ENCODE results near the gene TAF1B. TPM values are rescaled to one million over a fixed set of nuclear protein-coding genes. Genes with fewer than 3 reads are reported as not detected.

Gene TAF1B
- total and polyA plus RNA-seq, 8 donors = 22.0 to 33.9 (median 28.2) TPM

GRCh38 chr2:9941196-9941995 is 98.1 kb downstream of the TAF1B start:
- peak; percentile 23 for ATAC-seq
- no peak for DNase-seq

GRCh38 chr2:9941996-9942390 is 98.7 kb downstream of the TAF1B start:
- H3K36me3 ChIP-seq = no peaks in the 10 kb centered on the region
- no peak overlapping the region for H3K4me3 ChIP-seq
- no peak overlapping the region for H3K27ac ChIP-seq
- intact Hi-C loops (cut with DNase I) = no loop called here
- DNase-seq (no peak), ATAC-seq (no peak)
- no peaks in the 10 kb centered on the region for H3K9me3 ChIP-seq
- no peak for TF ChIP-seq CTCF (IDR thresholded peaks at IDR 0.05)
- no peaks in the 10 kb centered on the region for H3K4me1 ChIP-seq
- peaks cover 0 to 31% of the 10 kb centered on the region in 2 donors for H3K27me3 ChIP-seq

More at GRCh38 chr2:9941196-9941995, 98.1 kb downstream of the TAF1B start:
- Histone ChIP-seq H3K27me3 (peaks cover 0 to 25% of the 10 kb centered on the region in 2 donors), H3K9me3 (no peaks in the 10 kb centered on the region), H3K27ac (peak overlapping the region in 1 of 2 donors; percentile 7), H3K4me3 (no peak overlapping the region), H3K4me1 (no peaks in the 10 kb centered on the region), H3K36me3 (no peaks in the 10 kb centered on the region)
- intact Hi-C loops (cut with DNase I) = no loop called here
- no peak for TF ChIP-seq CTCF (IDR thresholded peaks at IDR 0.05)

GRCh38 chr2:9944330-9944758 is 101.1 kb downstream of the TAF1B start:
- Histone ChIP-seq H3K36me3 (no peaks in the 10 kb centered on the region), H3K4me3 (no peak overlapping the region), H3K27ac (no peak overlapping the region), H3K27me3 (peaks cover 0 to 43% of the 10 kb centered on the region in 2 donors), H3K9me3 (no peaks in the 10 kb centered on the region), H3K4me1 (no peaks in the 10 kb centered on the region)
- ATAC-seq (peak; percentile 43), DNase-seq (no peak)
- TF ChIP-seq CTCF (IDR thresholded peaks at IDR 0.05) = no peak
- intact Hi-C loops (cut with DNase I) = no loop called here

- no peak for ATAC-seq
- intact Hi-C loops (cut with DNase I) = no loop called here
- TF ChIP-seq CTCF (IDR thresholded peaks at IDR 0.05) = no peak
- peaks cover 0 to 56% of the 10 kb centered on the region in 2 donors for H3K27me3 ChIP-seq
- H3K4me1 ChIP-seq = peaks cover 0 to 6% of the 10 kb centered on the region in 2 donors
- H3K27ac ChIP-seq = no peak overlapping the region
- H3K4me3 ChIP-seq = no peak overlapping the region
- no peaks in the 10 kb centered on the region for H3K36me3 ChIP-seq
- DNase-seq = no peak
- H3K9me3 ChIP-seq = no peaks in the 10 kb centered on the region
Observed at GRCh38 chr2:9945596-9945995, 102.3 kb downstream of the TAF1B start.

- intact Hi-C loops (cut with DNase I) = no loop called here
- no peaks in the 10 kb centered on the region for H3K36me3 ChIP-seq
- DNase-seq (no peak), ATAC-seq (no peak)
- H3K27ac ChIP-seq = no peak overlapping the region
- no peaks in the 10 kb centered on the region for H3K9me3 ChIP-seq
- TF ChIP-seq CTCF (IDR thresholded peaks at IDR 0.05) = no peak
- peaks cover 0 to 11% of the 10 kb centered on the region in 2 donors for H3K4me1 ChIP-seq
- H3K27me3 ChIP-seq = peaks cover 0 to 60% of the 10 kb centered on the region in 2 donors
- no peak overlapping the region for H3K4me3 ChIP-seq
Observed at GRCh38 chr2:9946076-9946475, 102.8 kb downstream of the TAF1B start.

Data from left lung (tissue), 10 donors.